SU-DHL-6 (cell line): ENCODE measurements around the gene DNAH3.

Source experiments
- EZH2phosphoT487 ChIP-seq: fragments of 200-600 bp; sonication (generic), shearing (Covaris generic); conservative IDR thresholded peaks from 2 replicates; pipeline ENCODE4 v1.6.1; 2018; ENCODE audit warnings: mild to moderate bottlenecking, antibody characterized with exemption, low read length, moderate library complexity, mixed read lengths
- TF ChIP-seq, protein P1 (sequence below): fragments of 200-600 bp; sonication (generic); IDR thresholded peaks from one replicate; pipeline ENCODE4 v1.5.1; 2017; ENCODE audit warnings: antibody characterized with exemption, mild to moderate bottlenecking, low read length, moderate library complexity; ENCODE audit not compliant: insufficient read depth, poor library complexity, severe bottlenecking

DNA sequence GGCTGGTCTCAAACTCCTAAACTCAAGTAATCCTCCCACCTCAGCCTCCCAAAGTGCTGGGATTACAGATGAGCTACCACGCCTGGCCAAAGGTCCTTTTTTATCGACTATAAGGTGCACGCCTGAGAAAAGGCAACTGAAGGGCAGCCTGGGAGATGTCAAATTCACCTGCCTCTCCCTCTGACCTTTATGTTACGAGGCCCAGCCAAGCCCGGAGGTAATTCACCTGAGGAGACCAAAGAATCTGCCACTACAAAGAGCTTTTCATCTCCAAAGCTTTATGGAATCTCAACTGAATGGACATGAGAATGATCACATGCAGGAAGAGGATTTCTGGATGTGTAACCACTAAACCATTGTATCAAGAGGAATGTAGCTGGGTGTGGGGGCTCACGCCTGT, 212.9 kb downstream of the DNAH3 start:
- TF ChIP-seq, protein P1, sequence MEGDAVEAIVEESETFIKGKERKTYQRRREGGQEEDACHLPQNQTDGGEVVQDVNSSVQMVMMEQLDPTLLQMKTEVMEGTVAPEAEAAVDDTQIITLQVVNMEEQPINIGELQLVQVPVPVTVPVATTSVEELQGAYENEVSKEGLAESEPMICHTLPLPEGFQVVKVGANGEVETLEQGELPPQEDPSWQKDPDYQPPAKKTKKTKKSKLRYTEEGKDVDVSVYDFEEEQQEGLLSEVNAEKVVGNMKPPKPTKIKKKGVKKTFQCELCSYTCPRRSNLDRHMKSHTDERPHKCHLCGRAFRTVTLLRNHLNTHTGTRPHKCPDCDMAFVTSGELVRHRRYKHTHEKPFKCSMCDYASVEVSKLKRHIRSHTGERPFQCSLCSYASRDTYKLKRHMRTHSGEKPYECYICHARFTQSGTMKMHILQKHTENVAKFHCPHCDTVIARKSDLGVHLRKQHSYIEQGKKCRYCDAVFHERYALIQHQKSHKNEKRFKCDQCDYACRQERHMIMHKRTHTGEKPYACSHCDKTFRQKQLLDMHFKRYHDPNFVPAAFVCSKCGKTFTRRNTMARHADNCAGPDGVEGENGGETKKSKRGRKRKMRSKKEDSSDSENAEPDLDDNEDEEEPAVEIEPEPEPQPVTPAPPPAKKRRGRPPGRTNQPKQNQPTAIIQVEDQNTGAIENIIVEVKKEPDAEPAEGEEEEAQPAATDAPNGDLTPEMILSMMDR, result no peak
- TF ChIP-seq EZH2phosphoT487, result no peak
